Activated T-cell treated with anti-CD3 and anti-CD28 coated beads, Interleukin-2, amount 50 U/mL, for 4 hours (primary cell): ENCODE measurements around the gene TRANK1. TPM values are rescaled to one million over a fixed set of nuclear protein-coding genes. Genes with fewer than 3 reads are reported as not detected.

Experiments used
- total RNA-seq, 3 donors: library from RNA; stranded (reverse); gene quantifications; one replicate each; pipeline ENCODE4 v1.2.1, GENCODE V29; 2021

TRANK1 gene
- total RNA-seq, 3 donors from 2014 or later: 2.2 to 3.8 (median 2.7) TPM

Other genes starting within 250 kb of the TRANK1 start
- gene DCLK3, start 180.5 kb downstream of the TRANK1 start, total RNA-seq: not detected
- 1 to 10 TPM; 5.0 to 9.8 (median 7.2) TPM for gene EPM2AIP1, start 48.1 kb upstream of the TRANK1 start, total RNA-seq
- 10 to 100 TPM; 50.7 to 63.9 (median 56.2) TPM for gene MLH1, start 48.5 kb upstream of the TRANK1 start, total RNA-seq
- 10 to 100 TPM; 24.8 to 40.8 (median 26.6) TPM for gene LRRFIP2, start 229.5 kb upstream of the TRANK1 start, total RNA-seq